ENCODE results near the gene CD207.

- no peak for TF ChIP-seq CTCF (IDR thresholded peaks at IDR 0.05; ENCODE audit: poor library complexity)
- TF ChIP-seq EZH2 (IDR thresholded peaks at IDR 0.05; ENCODE audit: borderline replicate concordance): no peak
These were observed 735 bp downstream of the CD207 start for GRCh38 chr2:70834881-70835280.
